Measurements from ENCODE around the gene CENPS.
A peak's percentile ranks its signal among the peaks of the same experiment; 100 is the strongest.
"Not testable (repeated sequence)": the region's sequence is repeated elsewhere in the genome, so short reads cannot be mapped to it uniquely, and the experiment has no call there.

The CENPS gene

GRCh38 chr1:10449751-10450150, 19.5 kb downstream of the CENPS start, which contains the start of gene CORT:
Gene CORT (plus strand): TSS chr1:10450031. CDS start chr1:10450224, 193 bp downstream.
- ChIA-PET CTCF (interaction anchor here (0.9 kb wide), 1 partner anchor 19 kb away, joined by 3 read pairs; the partner anchor contains the start of gene CENPS), POLR2A (ENCODE audit: low non-redundant PET) (interaction anchor here (0.5 kb wide), 1 partner anchor 1754 kb away, joined by 3 read pairs; no protein-coding TSS in a partner anchor)
- no peak for TF ChIP-seq CTCF (conservative IDR thresholded peaks at IDR 0.05; ENCODE audit: low read depth)
- H3K27ac ChIP-seq: no peak within 1 kb of the TSS; the same call in 1 of the 2 replicates
- DNase-seq (ENCODE audit: low spot score): no peak

GRCh38 chr1:10450156-10450814, 20.1 kb downstream of the CENPS start:
- ChIA-PET POLR2A (ENCODE audit: low non-redundant PET) (no interaction called here), CTCF (interaction anchor here (0.9 kb wide), 1 partner anchor 20 kb away, joined by 3 read pairs; the partner anchor contains the start of gene CENPS)
- DNase-seq (ENCODE audit: low spot score): no peak
- no peak overlapping the region for H3K27ac ChIP-seq
- TF ChIP-seq CTCF (conservative IDR thresholded peaks at IDR 0.05; ENCODE audit: low read depth): no peak

GRCh38 chr1:10450836-10451235, 20.6 kb downstream of the CENPS start:
- no peak for TF ChIP-seq CTCF (conservative IDR thresholded peaks at IDR 0.05; ENCODE audit: low read depth)
- ChIA-PET CTCF (no interaction called here), POLR2A (ENCODE audit: low non-redundant PET) (no interaction called here)
- DNase-seq (ENCODE audit: low spot score): no peak
- no peak overlapping the region for H3K27ac ChIP-seq

- no peak for DNase-seq (ENCODE audit: low spot score)
- H3K27ac ChIP-seq: no peak overlapping the region; the same call in 1 of the 2 replicates
- CTCF ChIA-PET: no interaction called here
- no peak for TF ChIP-seq CTCF (conservative IDR thresholded peaks at IDR 0.05; ENCODE audit: low read depth)
- POLR2A ChIA-PET (ENCODE audit: low non-redundant PET): no interaction called here
Measured at GRCh38 chr1:10451287-10451686, 21.1 kb downstream of the CENPS start.

GRCh38 chr1:10456048-10456447, 25.8 kb downstream of the CENPS start:
- H3K27ac ChIP-seq: peak overlapping the region; percentile 55
- no peak for DNase-seq (ENCODE audit: low spot score)
- 0 out of 2 replicates have a peak, but pooled peaks have one; percentile 15 for TF ChIP-seq CTCF (conservative IDR thresholded peaks at IDR 0.05; ENCODE audit: low read depth)
- POLR2A ChIA-PET (ENCODE audit: low non-redundant PET): no interaction called here
- CTCF ChIA-PET: interaction anchor here (0.7 to 2.4 kb wide), 2 partner anchors 39 to 788 kb away, joined by 4 to 10 read pairs; no protein-coding TSS in a partner anchor

GRCh38 chr1:10456661-10457060, 26.4 kb downstream of the CENPS start:
- POLR2A ChIA-PET (ENCODE audit: low non-redundant PET): no interaction called here

GRCh38 chr1:10457462-10457861, 27.2 kb downstream of the CENPS start:
- CTCF ChIA-PET: interaction anchor here (2.4 kb wide), 1 partner anchor 37 kb away, joined by 10 read pairs; no protein-coding TSS in a partner anchor
- DNase-seq (ENCODE audit: low spot score); POLR2A ChIA-PET (ENCODE audit: low non-redundant PET): not testable (repeated sequence)
- H3K27ac ChIP-seq: peak overlapping the region; percentile 84

More at GRCh38 chr1:10456661-10457060, 26.4 kb downstream of the CENPS start:
- DNase-seq (ENCODE audit: low spot score): peak; percentile 52
- H3K27ac ChIP-seq: peak overlapping the region; percentile 84
- CTCF ChIA-PET: interaction anchor here (2.4 kb wide), 1 partner anchor 38 kb away, joined by 10 read pairs; no protein-coding TSS in a partner anchor
- no peak for TF ChIP-seq CTCF (conservative IDR thresholded peaks at IDR 0.05; ENCODE audit: low read depth)

Measured in RWPE1 (cell line).